HUES6 (cell line): Measurements from ENCODE around the gene CMBL.
"Not testable (repeated sequence)": the region's sequence is repeated elsewhere in the genome, so short reads cannot be mapped to it uniquely, and the experiment has no call there.

ENCODE experiments used
- H3K27ac ChIP-seq: 2 replicates; pipeline ENCODE4 v1.7.0; 2013; ENCODE audit warnings: low read depth, mild to moderate bottlenecking, low read length, inconsistent platforms
- H3K27me3 ChIP-seq: 2 replicates; pipeline ENCODE4 v1.6.1; 2013; ENCODE audit warnings: low read length; ENCODE audit not compliant: control insufficient read depth, insufficient read depth
- H3K36me3 ChIP-seq: 2 replicates; pipeline ENCODE4 v1.6.1; 2013; ENCODE audit warnings: low read length; ENCODE audit not compliant: control insufficient read depth, insufficient read depth
- H3K4me1 ChIP-seq: 2 replicates; pipeline ENCODE4 v1.6.1; 2013; ENCODE audit warnings: low read length; ENCODE audit not compliant: control insufficient read depth, insufficient read depth
- H3K4me3 ChIP-seq: 2 replicates; pipeline ENCODE4 v1.5.1; 2013; ENCODE audit warnings: low read depth, low read length
- H3K9ac ChIP-seq: one replicate; pipeline ENCODE4 v1.6.1; 2013; ENCODE audit warnings: mild to moderate bottlenecking, low read length
- H3K9me3 ChIP-seq: 2 replicates; pipeline ENCODE4 v1.6.1; 2013; ENCODE audit warnings: low read depth, low read length; ENCODE audit not compliant: control insufficient read depth, insufficient read depth

Gene CMBL

DNA sequence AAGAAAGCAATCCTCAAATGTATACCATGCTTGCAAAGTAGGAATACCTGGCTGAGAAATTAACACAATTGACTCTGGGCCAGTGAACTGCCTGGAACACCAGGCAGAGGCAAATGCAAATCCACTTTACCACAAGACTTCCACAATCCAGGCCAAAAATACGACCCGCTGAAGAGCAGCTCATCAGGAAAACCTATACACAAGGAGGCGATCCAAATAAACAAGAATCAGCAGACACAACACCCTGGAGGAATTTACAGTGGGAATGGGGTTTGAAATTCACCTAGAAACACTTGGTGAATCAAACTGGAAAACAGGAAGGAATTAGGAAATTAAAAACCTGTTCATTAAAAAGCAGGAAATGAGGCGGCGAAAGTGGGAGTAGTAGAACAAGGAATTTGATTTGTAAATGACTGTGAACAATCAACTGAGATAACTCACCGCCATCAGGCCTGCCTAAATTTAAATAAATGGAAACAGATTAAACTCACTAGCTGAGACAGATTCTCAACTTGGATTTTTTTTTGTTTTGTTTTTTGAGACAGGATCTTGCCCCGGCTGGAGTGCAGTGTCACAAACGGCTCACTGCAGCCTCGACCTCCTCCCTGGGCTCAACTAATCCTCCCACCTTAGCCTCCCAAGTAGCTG lies 15.9 kb downstream of the CMBL start:
- Histone ChIP-seq H3K4me1 (peaks cover 10% of the 10 kb centered on the region; the same call in 1 of the 2 replicates), H3K9ac (no peak overlapping the region), H3K36me3 (peaks cover 8% of the 10 kb centered on the region), H3K9me3 (no peaks in the 10 kb centered on the region), H3K27me3 (no peaks in the 10 kb centered on the region), H3K4me3 (no peak overlapping the region), H3K27ac (no peak overlapping the region)

DNA sequence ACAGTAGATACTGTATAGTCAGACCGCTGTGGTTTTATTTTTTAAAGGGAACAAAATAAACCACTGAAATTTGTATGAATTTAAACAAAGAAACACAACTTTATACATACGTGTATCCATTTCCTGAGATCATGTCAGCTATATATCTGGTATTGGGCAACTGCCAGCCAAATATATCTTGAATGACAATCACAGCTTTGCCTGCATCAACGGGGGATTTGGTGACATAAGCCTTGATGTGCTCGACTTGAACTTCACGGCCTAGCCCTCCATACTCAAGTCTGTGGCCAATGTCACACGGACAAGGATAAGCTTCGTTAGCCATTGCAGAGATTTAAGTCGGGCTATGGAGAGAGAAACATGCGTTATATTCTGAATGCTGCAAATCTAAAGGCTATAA lies 17.3 kb downstream of the CMBL start:
- H3K9ac ChIP-seq: no peak overlapping the region
- H3K9me3 ChIP-seq: no peaks in the 10 kb centered on the region
- H3K36me3 ChIP-seq: peaks cover 19% of the 10 kb centered on the region
- no peak overlapping the region for H3K27ac ChIP-seq
- peaks cover 10% of the 10 kb centered on the region; the same call in 1 of the 2 replicates for H3K4me1 ChIP-seq
- no peaks in the 10 kb centered on the region for H3K27me3 ChIP-seq
- H3K4me3 ChIP-seq: no peak overlapping the region

DNA sequence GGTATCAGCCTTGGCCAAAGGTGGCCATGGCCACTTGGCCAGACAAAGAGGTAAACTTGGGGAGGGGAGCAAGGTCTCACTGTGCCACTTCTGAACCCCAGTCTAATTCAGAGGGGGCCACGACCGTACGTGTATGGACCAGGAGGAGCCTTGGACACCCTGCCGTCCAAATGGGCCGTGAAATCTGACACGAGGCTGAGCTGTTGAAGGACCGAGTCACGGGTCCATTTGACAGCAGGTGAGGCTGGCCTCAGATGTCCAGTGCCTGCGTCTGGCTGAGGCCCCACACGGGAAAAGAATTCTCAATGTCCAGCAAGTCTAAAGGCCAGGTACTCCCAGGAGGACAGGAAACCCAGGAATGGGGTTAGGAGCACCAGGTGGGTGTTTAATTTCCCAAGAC lies 17.7 kb downstream of the CMBL start:
- H3K27ac ChIP-seq: no peak overlapping the region

GRCh38 chr5:10289353-10289752 lies 18.3 kb downstream of the CMBL start:
- peaks cover 10% of the 10 kb centered on the region; the same call in 1 of the 2 replicates for H3K4me1 ChIP-seq
- H3K9ac ChIP-seq: no peak overlapping the region
- peaks cover 19% of the 10 kb centered on the region for H3K36me3 ChIP-seq
- H3K9me3 ChIP-seq: no peaks in the 10 kb centered on the region
- no peak overlapping the region for H3K4me3 ChIP-seq
- H3K27me3 ChIP-seq: no peaks in the 10 kb centered on the region
- H3K27ac ChIP-seq: no peak overlapping the region

More for the DNA sequence above, 17.7 kb downstream of the CMBL start:
- Histone ChIP-seq H3K36me3 (peaks cover 19% of the 10 kb centered on the region), H3K4me1 (peaks cover 10% of the 10 kb centered on the region; the same call in 1 of the 2 replicates), H3K9ac (no peak overlapping the region), H3K9me3 (no peaks in the 10 kb centered on the region), H3K27me3 (no peaks in the 10 kb centered on the region), H3K4me3 (no peak overlapping the region)

DNA sequence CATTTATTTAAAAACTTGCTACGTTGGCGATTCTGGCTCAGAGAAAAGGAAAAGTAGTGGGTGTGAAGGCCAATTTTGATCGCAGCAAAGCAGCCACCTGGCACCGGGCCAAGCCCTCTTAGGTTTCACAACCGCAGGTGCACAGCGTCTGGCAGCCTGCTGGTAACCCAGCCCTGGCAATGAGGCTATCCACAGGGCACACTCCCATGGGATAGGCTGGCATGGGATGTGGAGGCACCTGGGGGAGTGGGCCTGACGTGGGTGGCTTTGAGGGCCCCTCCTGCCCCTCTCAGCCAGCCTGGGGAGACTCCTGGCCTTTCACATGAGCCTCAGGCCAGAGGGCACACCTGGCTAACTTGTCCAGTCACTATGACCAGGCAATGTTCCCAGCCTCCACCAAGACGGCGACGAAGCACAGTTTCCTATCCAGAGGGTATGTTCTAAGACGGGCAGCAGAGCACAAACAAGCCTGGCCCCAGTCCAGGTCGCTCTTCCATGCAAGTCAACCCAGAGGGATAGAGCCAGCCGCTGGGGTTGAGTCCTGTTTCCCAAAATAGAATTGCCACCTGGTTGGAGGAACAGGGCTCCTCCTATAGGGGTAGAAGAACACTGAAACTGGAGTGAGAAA lies 19.0 kb downstream of the CMBL start:
- Histone ChIP-seq H3K36me3 (peaks cover 17% of the 10 kb centered on the region), H3K27ac (no peak overlapping the region), H3K27me3 (no peaks in the 10 kb centered on the region), H3K9me3 (no peaks in the 10 kb centered on the region), H3K4me3 (no peak overlapping the region), H3K9ac (no peak overlapping the region), H3K4me1 (peaks cover 10% of the 10 kb centered on the region; the same call in 1 of the 2 replicates)

DNA sequence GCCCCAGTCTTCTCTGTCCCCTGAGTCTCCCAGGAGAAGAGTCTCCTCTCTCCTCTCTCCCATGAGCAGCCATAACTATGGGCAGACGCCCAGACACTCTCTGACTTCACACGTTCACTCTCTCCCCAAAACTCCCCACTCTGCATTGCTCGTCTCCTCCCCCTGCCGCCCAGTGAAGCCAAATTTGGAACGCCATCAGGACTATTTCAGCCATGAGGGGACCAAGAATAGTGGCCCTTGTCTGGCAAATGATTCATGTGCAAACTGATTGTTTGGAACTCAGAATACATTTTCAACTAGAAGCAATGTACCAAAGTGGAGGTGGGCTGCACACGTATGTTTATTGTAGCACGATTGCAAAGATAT lies 20.9 kb downstream of the CMBL start:
- Histone ChIP-seq H3K27me3 (no peaks in the 10 kb centered on the region), H3K36me3 (peaks cover 17% of the 10 kb centered on the region), H3K4me3 (no peak overlapping the region), H3K9me3 (no peaks in the 10 kb centered on the region), H3K9ac (no peak overlapping the region), H3K4me1 (peaks cover 10% of the 10 kb centered on the region; the same call in 1 of the 2 replicates), H3K27ac (no peak overlapping the region)

DNA sequence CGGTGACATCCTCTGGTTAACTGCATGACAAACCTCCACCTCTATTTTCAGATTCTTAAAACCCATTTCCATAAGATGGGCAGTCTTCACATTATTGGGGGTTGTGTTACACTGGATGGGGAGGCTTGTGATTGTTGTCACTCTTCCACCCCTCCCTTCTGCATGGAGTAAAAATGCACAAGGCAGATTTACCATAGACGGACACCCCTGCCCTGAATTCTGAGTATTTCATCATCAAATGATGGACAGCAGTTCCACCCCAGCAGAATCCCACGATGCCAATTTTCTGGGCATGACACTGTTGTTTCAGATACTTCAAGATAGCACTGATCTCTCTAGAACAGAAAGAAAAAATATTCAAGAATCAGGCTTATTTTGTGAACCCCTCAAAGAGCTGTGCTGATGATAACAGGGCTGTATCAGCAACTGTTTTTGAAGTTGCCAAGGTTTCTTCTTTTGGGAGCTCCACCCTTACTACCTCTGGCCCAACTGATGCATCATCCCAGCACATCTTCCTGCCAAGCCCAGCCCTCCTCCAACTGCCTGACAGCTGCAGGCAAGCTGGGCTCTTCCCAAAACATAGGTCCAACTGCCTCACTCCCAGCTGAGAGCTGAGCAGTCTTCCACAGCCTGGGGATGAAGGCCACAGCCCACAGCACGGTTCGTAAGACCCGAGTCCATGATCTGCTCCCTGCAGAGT lies 21.4 kb downstream of the CMBL start:
- H3K9me3 ChIP-seq: no peaks in the 10 kb centered on the region
- no peak overlapping the region for H3K9ac ChIP-seq
- H3K4me3 ChIP-seq: no peak overlapping the region
- H3K4me1 ChIP-seq: peaks cover 10% of the 10 kb centered on the region; the same call in 1 of the 2 replicates
- H3K27ac ChIP-seq: no peak overlapping the region
- peaks cover 17% of the 10 kb centered on the region for H3K36me3 ChIP-seq
- H3K27me3 ChIP-seq: no peaks in the 10 kb centered on the region

- H3K9me3 ChIP-seq, H3K27me3 ChIP-seq, H3K27ac ChIP-seq, H3K9ac ChIP-seq, H3K4me3 ChIP-seq: not testable (repeated sequence)
- peaks cover 17% of the 10 kb centered on the region for H3K36me3 ChIP-seq
- peaks cover 10% of the 10 kb centered on the region; the same call in 1 of the 2 replicates for H3K4me1 ChIP-seq
These were observed 22.3 kb downstream of the CMBL start for GRCh38 chr5:10285362-10285761.

DNA sequence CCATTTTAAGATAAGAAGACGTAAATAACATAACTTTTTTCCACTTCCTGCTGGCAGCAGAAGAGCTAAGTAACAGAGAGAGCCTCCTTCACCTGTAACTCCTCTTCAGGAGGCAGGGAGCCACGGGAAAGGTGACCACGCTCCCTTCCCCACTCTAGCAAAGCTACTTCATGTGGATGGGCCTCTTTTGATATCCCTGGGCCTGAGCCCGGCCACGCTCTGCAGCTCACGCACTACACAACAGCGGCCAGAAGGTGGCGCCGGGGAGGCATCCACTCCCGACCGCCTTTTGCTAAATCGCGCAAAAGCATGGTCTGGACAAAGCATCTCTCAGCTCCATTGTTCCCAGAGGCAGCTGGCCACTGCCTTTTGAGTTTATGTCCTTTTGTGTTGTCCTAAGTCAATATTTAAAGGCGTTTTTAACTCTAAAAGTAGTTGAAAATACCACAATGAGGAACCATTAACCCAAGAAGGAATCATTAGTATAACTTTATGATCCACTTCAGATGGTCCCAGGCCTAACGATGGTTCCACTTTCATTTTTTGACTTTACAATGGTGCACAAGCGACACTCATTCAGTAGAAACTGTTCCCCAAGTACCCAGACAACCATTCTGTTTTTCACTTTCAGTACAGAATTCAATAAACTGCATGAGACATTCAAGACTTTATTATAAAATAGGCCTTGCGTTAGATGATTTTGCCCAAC lies 23.6 kb downstream of the CMBL start:
- H3K4me3 ChIP-seq: no peak overlapping the region
- no peak overlapping the region for H3K9ac ChIP-seq
- H3K27ac ChIP-seq: no peak overlapping the region
- H3K9me3 ChIP-seq: no peaks in the 10 kb centered on the region
- no peaks in the 10 kb centered on the region for H3K27me3 ChIP-seq
- H3K4me1 ChIP-seq: peaks cover under 1% of the 10 kb centered on the region; the same call in 1 of the 2 replicates
- peaks cover 17% of the 10 kb centered on the region for H3K36me3 ChIP-seq

DNA sequence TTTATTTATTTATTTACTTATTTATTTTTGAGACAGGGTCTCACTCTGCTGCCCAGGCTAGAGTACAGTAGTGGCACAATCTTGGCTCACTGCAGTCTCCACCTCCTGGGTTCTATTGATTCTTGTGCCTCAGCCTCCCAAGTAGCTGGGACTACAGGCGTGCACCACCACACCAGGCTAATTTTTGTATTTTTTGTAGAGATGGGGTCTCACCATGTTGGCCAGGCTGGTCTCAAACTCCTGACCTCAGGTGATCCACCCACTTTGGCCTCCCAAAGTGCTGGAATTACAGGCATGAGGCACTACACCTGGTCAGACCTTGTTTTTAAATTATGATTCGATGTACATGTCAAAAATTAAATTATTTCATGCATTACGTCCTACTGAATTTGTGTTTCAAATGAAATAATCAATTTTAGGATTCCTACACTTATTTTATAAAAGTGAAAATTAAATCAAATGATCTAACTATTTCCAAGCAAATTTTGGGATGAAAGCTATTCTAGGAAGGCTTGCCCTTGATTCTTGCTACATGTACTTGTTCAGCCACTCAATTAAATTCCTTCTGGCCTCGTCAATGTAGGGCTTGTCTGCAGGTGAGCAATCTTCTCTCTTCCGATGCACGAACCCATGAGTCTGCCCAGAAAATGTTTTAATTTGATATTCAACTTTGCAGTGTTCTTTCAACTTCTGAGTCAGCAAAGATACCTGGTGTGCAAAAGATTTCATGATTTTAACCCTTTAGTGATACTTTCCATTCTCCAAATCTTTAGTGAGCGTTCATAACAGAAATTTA lies 27.6 kb downstream of the CMBL start:
- Histone ChIP-seq H3K9ac (no peak overlapping the region), H3K27me3 (no peaks in the 10 kb centered on the region), H3K36me3 (no peaks in the 10 kb centered on the region), H3K9me3 (no peaks in the 10 kb centered on the region), H3K4me1 (peaks cover 11% of the 10 kb centered on the region), H3K4me3 (no peak overlapping the region), H3K27ac (no peak overlapping the region)
